ENCODE measurements around the gene STUM. TPM values are rescaled to one million over a fixed set of nuclear protein-coding genes. Genes with fewer than 3 reads are reported as not detected.
"Not testable (repeated sequence)": the region's sequence is repeated elsewhere in the genome, so short reads cannot be mapped to it uniquely, and the experiment has no call there.

The STUM gene, protein sequence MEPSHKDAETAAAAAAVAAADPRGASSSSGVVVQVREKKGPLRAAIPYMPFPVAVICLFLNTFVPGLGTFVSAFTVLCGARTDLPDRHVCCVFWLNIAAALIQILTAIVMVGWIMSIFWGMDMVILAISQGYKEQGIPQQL
- 0.09 and 0.11 TPM in 2 replicates for total RNA-seq (2021)
- long read RNA-seq, partial matches to known transcripts = 0 of 1 reads
- long read RNA-seq, other reads (novel, unspliced or antisense) = 1 of 1 reads

DNA sequence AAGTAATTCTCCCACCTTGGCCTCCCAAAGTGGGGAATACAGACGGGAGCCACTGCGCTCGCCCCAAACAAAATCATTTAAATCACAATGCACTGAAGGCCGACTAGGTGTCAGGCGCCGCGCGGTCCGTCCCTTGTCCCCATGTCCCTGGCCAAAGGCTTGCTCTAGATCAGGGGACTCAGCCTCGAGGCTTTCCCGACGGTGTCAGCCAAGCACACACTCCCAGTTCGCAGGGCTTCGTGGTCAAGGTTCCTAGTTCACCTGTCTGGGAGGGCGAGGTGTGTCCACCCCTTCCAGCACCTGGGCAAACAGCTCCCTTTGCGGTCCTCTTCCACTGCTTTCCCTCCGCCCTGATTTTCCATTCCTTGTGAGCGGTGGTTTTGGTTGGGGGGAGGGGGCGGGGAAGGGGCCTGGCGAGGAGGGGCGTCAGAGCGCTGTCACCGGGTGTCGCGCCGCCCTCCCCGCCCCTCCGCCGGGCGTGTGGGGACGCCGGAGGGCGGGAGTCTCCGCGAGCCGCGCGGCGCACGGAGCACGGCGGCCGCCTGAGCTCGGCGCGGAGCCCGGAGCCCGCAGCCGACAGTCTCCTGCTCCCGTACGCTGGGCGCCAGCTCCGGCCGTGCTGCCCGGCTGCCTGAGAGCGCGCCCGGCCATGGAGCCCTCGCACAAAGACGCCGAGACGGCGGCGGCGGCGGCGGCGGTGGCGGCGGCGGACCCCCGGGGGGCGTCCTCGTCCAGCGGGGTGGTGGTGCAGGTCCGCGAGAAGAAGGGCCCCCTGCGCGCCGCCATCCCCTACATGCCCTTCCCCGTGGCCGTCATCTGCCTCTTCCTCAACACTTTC is at the start of gene STUM:
Gene STUM, plus strand, starts transcription at position 509 of the 838 bp plus-strand sequence. Its CDS starts 141 bp downstream, at position 650.
- TF ChIP-seq, protein P1, sequence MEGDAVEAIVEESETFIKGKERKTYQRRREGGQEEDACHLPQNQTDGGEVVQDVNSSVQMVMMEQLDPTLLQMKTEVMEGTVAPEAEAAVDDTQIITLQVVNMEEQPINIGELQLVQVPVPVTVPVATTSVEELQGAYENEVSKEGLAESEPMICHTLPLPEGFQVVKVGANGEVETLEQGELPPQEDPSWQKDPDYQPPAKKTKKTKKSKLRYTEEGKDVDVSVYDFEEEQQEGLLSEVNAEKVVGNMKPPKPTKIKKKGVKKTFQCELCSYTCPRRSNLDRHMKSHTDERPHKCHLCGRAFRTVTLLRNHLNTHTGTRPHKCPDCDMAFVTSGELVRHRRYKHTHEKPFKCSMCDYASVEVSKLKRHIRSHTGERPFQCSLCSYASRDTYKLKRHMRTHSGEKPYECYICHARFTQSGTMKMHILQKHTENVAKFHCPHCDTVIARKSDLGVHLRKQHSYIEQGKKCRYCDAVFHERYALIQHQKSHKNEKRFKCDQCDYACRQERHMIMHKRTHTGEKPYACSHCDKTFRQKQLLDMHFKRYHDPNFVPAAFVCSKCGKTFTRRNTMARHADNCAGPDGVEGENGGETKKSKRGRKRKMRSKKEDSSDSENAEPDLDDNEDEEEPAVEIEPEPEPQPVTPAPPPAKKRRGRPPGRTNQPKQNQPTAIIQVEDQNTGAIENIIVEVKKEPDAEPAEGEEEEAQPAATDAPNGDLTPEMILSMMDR (conservative IDR thresholded peaks at IDR 0.05) = no peak
- peaks cover 82% of the 10 kb centered on the region for H3K27me3 Mint-ChIP-seq (ENCODE audit: low read depth)

DNA sequence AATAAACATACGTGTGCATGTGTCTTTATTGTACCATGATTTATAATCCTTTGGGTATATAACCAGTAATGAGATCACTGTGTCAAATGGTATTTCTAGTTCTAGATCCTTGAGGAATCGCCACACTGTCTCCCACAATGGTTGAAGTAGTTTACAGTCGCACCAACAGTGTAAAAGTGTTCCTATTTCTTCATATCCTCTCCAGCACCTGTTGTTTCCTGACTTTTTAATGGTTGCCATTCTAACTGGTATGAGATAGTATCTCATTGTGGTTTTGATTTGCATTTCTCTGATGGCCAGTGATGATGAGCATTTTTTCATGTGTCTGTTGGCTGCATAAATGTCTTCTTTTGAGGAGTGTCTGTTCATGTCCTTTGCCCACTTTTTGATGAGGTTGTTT is 48.9 kb upstream of the STUM start:
- not testable (repeated sequence) for H3K79me2 ChIP-seq (ENCODE audit: insufficient read depth, low read length); H2BK15ac ChIP-seq (ENCODE audit: low read depth, low read length); H3K9ac ChIP-seq (ENCODE audit: extremely low read depth, insufficient read length, low read length); H3K56ac ChIP-seq (ENCODE audit: insufficient read length, low read depth, low read length); DNase-seq; H3K18ac ChIP-seq (ENCODE audit: insufficient read length, low read depth, low read length); H2AK5ac ChIP-seq (ENCODE audit: insufficient read length, low read length); H3K36me3 Mint-ChIP-seq (ENCODE audit: insufficient read depth in 1 of 3, low read depth in 3 of 3); H4K91ac ChIP-seq (ENCODE audit: insufficient read length, low read depth, low read length); H2BK120ac ChIP-seq (ENCODE audit: low read depth, low read length, poor library complexity, severe bottlenecking); H3K79me1 ChIP-seq (ENCODE audit: insufficient read depth, low read depth, low read length, poor library complexity, severe bottlenecking); H3K4me1 ChIP-seq (ENCODE audit: insufficient read depth, low read length); H2BK12ac ChIP-seq (ENCODE audit: insufficient read length, low read depth, low read length); H2AFZ ChIP-seq (ENCODE audit: low read length); H4K20me1 ChIP-seq (ENCODE audit: control insufficient read depth, insufficient read depth, insufficient read length); H3K4ac ChIP-seq (ENCODE audit: low read depth, low read length); H4K5ac ChIP-seq (ENCODE audit: insufficient read length, low read depth, low read length); H3K23me2 ChIP-seq (ENCODE audit: insufficient read length, low read depth, low read length, poor library complexity, severe bottlenecking); H3K4me2 ChIP-seq (ENCODE audit: insufficient read depth, insufficient read length, low read length); H3K27me3 ChIP-seq (ENCODE audit: insufficient read depth, low read length); H3K27ac ChIP-seq (ENCODE audit: insufficient read length, low read depth, low read length); H3K23ac ChIP-seq (ENCODE audit: insufficient read length, low read depth, low read length); H2BK5ac ChIP-seq (ENCODE audit: insufficient read length, low read length); H3K9me3 ChIP-seq (ENCODE audit: control insufficient read depth, low read depth, low read length); H3K14ac ChIP-seq (ENCODE audit: insufficient read depth, low read length); H3K27ac Mint-ChIP-seq; H3T11ph ChIP-seq (ENCODE audit: low read length); H3K9me3 Mint-ChIP-seq; H2BK20ac ChIP-seq (ENCODE audit: low read depth, low read length, poor library complexity, severe bottlenecking); H4K8ac ChIP-seq (replicated peaks; ENCODE audit: insufficient read length, low read depth, low read length); H3K4me3 Mint-ChIP-seq
- H3K4me1 Mint-ChIP-seq = peaks cover 13 to 17% of the 10 kb centered on the region in 2 experiments
- WGBS (ENCODE audit: extremely low coverage, insufficient read length, low lambda C conversion rate) = no CpG with 5 or more reads among the region's 3 CpGs
- H3K27me3 Mint-ChIP-seq (ENCODE audit: low read depth) = peaks cover 50% of the 10 kb centered on the region

More for the DNA sequence above, at the start of gene STUM:
- Histone ChIP-seq H4K91ac (ENCODE audit: insufficient read length, low read depth, low read length) (no peak within 1 kb of the TSS), H3K4me2 (ENCODE audit: insufficient read depth, insufficient read length, low read length) (peak within 1 kb of the TSS; percentile 56), H3K9ac (ENCODE audit: extremely low read depth, insufficient read length, low read length) (no peak within 1 kb of the TSS), H3K14ac (ENCODE audit: insufficient read depth, low read length) (no peak within 1 kb of the TSS; the same call in 1 of the 2 replicates), H3K18ac (ENCODE audit: insufficient read length, low read depth, low read length) (no peak within 1 kb of the TSS), H4K5ac (ENCODE audit: insufficient read length, low read depth, low read length) (no peak within 1 kb of the TSS), H3K79me1 (ENCODE audit: insufficient read depth, low read depth, low read length, poor library complexity, severe bottlenecking) (no peaks in the 10 kb centered on the region), H3T11ph (ENCODE audit: low read length) (no peak within 1 kb of the TSS), H3K27me3 (ENCODE audit: insufficient read depth, low read length) (peaks cover 23% of the 10 kb centered on the region; the same call in 1 of the 2 replicates), H2BK15ac (ENCODE audit: low read depth, low read length) (no peak within 1 kb of the TSS), H3K23me2 (ENCODE audit: insufficient read length, low read depth, low read length, poor library complexity, severe bottlenecking) (peaks cover 17% of the 10 kb centered on the region), H2BK120ac (ENCODE audit: low read depth, low read length, poor library complexity, severe bottlenecking) (no peak within 1 kb of the TSS), H2AFZ (ENCODE audit: low read length) (no peak within 1 kb of the TSS), H2BK5ac (ENCODE audit: insufficient read length, low read length) (no peak within 1 kb of the TSS), H2AK5ac (ENCODE audit: insufficient read length, low read length) (no peak within 1 kb of the TSS), H3K79me2 (ENCODE audit: insufficient read depth, low read length) (no peaks in the 10 kb centered on the region), H2BK12ac (ENCODE audit: insufficient read length, low read depth, low read length) (no peak within 1 kb of the TSS), H4K20me1 (ENCODE audit: control insufficient read depth, insufficient read depth, insufficient read length) (no peaks in the 10 kb centered on the region), H2BK20ac (ENCODE audit: low read depth, low read length, poor library complexity, severe bottlenecking) (no peak within 1 kb of the TSS), H3K56ac (ENCODE audit: insufficient read length, low read depth, low read length) (no peak within 1 kb of the TSS), H3K9me3 (ENCODE audit: control insufficient read depth, low read depth, low read length) (no peaks in the 10 kb centered on the region), H3K4me1 (ENCODE audit: insufficient read depth, low read length) (peaks cover 6% of the 10 kb centered on the region; the same call in 1 of the 2 replicates), H3K27ac (ENCODE audit: insufficient read length, low read depth, low read length) (no peak within 1 kb of the TSS), H4K8ac (replicated peaks; ENCODE audit: insufficient read length, low read depth, low read length) (no peak within 1 kb of the TSS), H3K23ac (ENCODE audit: insufficient read length, low read depth, low read length) (no peak within 1 kb of the TSS), H3K4ac (ENCODE audit: low read depth, low read length) (no peak within 1 kb of the TSS)
- H3K4me1 Mint-ChIP-seq = peaks cover 29 to 30% of the 10 kb centered on the region in 2 experiments
- WGBS (ENCODE audit: extremely low coverage, insufficient read length, low lambda C conversion rate) = no CpG with 5 or more reads among the region's 82 CpGs
- H3K4me3 Mint-ChIP-seq = peak within 1 kb of the TSS; percentile 58 to 81
- no peak within 1 kb of the TSS for H3K27ac Mint-ChIP-seq
- H3K36me3 Mint-ChIP-seq (ENCODE audit: insufficient read depth in 1 of 3, low read depth in 3 of 3) = no peaks in the 10 kb centered on the region
- H3K9me3 Mint-ChIP-seq = no peaks in the 10 kb centered on the region
- peak; percentile 73 for DNase-seq

Measured in H9 (cell line).